NB4 (cell line): ENCODE data around the gene GUCY2C.
"Not testable (repeated sequence)": the region's sequence is repeated elsewhere in the genome, so short reads cannot be mapped to it uniquely, and the experiment has no call there.

Experiments
- DNase-seq: peaks from one replicate; pipeline ENCODE4 v3.0.0; 2010; ENCODE audit warnings: low read depth
- H3K4me3 ChIP-seq: one replicate; pipeline ENCODE4 v1.5.1; 2011; ENCODE audit warnings: mild to moderate bottlenecking, low read depth, low read length, moderate library complexity
- CTCF ChIP-seq: IDR thresholded peaks from one replicate; pipeline ENCODE4 v1.5.1; 2012; ENCODE audit warnings: low read depth, low read length
- MAX ChIP-seq: IDR thresholded peaks from 2 replicates; pipeline ENCODE4 v1.6.1; 2011; ENCODE audit warnings: low read depth, low read length
- MYC ChIP-seq: IDR thresholded peaks from 2 replicates; pipeline ENCODE4 v1.6.1; 2011; ENCODE audit warnings: low read depth, low read length
- POLR2A ChIP-seq: IDR thresholded peaks from 2 replicates; pipeline ENCODE4 v1.6.1; 2011; ENCODE audit warnings: mild to moderate bottlenecking; ENCODE audit not compliant: insufficient read length; ENCODE audit errors: extremely low read depth

GUCY2C gene

GRCh38 chr12:14689144-14689543, 7.3 kb downstream of the GUCY2C start:
- TF ChIP-seq POLR2A (no peak), MYC (no peak), CTCF (no peak), MAX (no peak)
- H3K4me3 ChIP-seq, result no peak overlapping the region
- no peak for DNase-seq

- not testable (repeated sequence) for H3K4me3 ChIP-seq, DNase-seq
Measured at GRCh38 chr12:14682231-14682630, 14.2 kb downstream of the GUCY2C start.

GRCh38 chr12:14681625-14682024, 14.8 kb downstream of the GUCY2C start:
- TF ChIP-seq MYC, result no peak
- no peak for TF ChIP-seq CTCF
- no peak for TF ChIP-seq POLR2A
- no peak for TF ChIP-seq MAX
- no peak overlapping the region for H3K4me3 ChIP-seq
- DNase-seq, result no peak

GRCh38 chr12:14681190-14681589, 15.2 kb downstream of the GUCY2C start:
- H3K4me3 ChIP-seq, result no peak overlapping the region
- DNase-seq, result no peak
- TF ChIP-seq POLR2A (no peak), MYC (no peak), CTCF (no peak), MAX (no peak)

GRCh38 chr12:14678547-14679150, 17.8 kb downstream of the GUCY2C start:
- no peak overlapping the region for H3K4me3 ChIP-seq
- no peak for DNase-seq
- TF ChIP-seq MAX (no peak), POLR2A (no peak), MYC (no peak), CTCF (no peak)

GRCh38 chr12:14668591-14668990, 27.8 kb downstream of the GUCY2C start:
- TF ChIP-seq CTCF (no peak), POLR2A (no peak), MYC (no peak), MAX (no peak)
- DNase-seq, result no peak
- H3K4me3 ChIP-seq, result no peak overlapping the region
